Erythroblast (primary cell): ENCODE data around the gene COPE.

Experiments used
- GATA1 ChIP-seq: IDR thresholded peaks from 2 replicates; pipeline ENCODE4 v1.6.1; 2011; ENCODE audit warnings: low read depth, mild to moderate bottlenecking, control low read depth, low read length, moderate library complexity
- POLR2A ChIP-seq: IDR thresholded peaks from 2 replicates; pipeline ENCODE4 v1.6.1; 2011; ENCODE audit warnings: mild to moderate bottlenecking, low read length

DNA sequence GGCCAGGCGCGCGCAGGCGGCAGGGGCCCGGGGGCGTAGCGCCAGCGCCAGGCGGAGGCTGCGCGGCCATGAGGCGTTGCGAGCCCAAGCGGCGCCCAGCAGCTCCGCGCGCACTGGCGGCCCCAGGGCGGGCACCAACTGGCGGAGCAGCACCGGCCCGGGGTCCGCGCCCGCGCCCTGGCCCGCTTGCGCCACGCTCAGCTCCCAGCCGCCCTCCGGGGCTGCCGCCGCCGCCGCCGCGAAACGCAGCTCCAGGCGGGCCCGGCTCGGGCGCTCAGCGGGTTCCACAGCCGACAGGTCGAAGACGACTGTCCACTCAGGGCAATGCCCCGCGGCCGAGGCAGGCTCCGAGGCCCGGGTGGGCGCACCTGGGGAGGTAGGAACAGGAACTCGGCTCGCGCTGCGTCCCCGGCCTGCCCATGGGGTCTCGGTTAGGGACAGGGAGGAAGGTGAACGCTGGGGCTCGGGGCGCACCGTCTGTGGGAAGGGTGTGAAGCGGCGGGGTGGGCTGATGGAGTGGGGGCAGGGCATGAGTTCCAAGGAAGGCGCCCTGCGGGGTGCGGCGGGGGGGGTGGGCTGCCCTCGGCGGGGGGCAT, 50.1 kb downstream of the COPE start:
- TF ChIP-seq POLR2A (no peak), GATA1 (no peak)
